DMS53 (cell line): Measurements from ENCODE around the gene GDAP1L1.

ENCODE experiments used
- DNase-seq: peaks from one replicate; lab custom pipeline; 2025; lab: John Stamatoyannopoulos, UW

GDAP1L1 gene

DNA sequence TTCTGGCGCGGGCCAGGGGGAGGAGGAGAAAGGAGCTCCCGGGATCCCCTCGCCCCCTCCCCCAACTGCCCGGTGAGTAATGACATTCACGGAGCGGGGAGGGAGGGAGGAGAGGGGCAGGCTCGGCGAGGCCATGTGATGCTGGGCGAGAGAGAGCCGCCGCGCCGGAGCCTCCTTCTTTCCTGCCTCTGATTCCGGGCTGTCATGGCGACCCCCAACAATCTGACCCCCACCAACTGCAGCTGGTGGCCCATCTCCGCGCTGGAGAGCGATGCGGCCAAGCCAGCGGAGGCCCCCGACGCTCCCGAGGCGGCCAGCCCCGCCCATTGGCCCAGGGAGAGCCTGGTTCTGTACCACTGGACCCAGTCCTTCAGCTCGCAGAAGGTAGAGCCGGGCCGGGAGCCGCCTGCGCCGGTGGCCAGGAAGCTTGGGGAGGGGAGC is at the start of gene GDAP1L1:
TSS of gene GDAP1L1 (plus strand) at position 178 of the 441 bp plus-strand sequence. CDS start at position 205, 27 bp downstream.
- no peak for DNase-seq

DNA sequence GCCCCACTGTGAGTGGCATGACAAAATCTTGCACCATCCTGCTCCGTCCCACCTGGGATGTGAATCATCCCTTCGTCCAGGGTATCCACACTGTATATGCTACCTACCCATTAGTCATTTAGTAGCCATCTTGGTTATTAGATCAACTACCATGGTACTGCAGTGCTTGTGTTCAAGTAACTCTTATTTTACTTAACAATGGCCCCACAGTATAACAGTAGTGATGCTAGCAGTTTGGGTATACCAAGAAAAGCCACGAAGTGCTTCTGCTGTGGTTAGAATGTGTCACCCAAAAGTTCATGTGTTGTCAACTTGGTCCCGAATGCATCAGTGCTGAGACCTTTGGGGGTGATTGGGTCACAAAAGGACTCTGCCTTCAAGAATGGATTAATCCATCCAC is 48.2 kb upstream of the GDAP1L1 start:
- DNase-seq: no peak

DNA sequence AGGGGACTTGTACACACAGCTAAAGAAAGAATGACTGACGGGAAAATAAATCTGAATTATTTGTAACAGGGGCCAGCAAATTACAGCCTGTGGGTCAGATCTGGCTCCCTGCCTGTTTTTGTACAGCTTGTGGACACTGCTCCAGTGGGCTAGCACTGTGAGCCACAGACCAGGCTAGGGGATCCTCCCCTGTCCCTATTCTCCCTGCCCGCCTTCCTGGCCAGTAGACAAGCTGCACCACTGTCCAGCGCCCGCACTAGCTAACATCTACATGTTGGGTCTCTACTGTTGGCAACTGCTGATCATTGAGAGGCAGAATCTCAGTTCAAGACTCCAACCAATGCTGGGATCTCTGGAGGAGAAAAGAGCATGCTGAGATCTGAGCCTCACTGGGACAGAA is 47.2 kb upstream of the GDAP1L1 start:
- no peak for DNase-seq

DNA sequence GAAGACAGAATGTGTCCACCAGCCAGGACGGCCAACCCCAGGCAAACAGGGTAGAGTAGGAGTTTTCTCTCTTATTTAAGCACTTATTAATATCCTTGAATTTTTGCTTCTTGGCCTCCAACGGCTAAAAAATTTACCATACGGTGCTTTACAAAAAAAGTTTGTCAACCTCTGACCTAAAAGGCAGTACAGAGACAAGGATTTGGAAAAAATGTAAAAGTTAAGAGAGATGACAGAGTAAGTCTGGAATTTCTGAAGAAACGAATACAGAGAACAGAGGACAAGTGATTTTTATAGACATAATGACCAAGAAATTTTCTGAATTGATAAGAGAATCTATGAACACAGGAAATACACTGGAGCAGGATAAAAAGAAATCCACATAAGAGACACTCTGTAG is 46.7 kb upstream of the GDAP1L1 start:
- DNase-seq: no peak

DNA sequence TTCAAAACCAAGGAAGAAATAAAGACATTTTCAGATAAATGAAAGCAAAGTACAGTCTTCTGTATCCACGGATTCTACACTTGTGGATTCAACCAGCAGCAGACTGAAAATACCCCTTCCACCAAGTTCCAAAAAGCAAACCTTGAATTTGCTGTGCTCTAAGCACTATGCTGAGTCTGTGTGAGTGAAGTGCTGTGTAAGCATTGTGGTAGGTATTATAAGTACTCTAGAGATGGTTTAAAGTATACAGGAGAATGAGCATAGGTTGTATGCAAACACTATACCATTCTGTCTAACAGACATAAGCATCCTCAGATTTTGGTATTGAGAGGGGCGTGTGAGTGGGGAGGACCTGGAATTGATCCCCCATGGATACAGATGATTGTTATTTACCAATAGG is 46.1 kb upstream of the GDAP1L1 start:
- DNase-seq: no peak

DNA sequence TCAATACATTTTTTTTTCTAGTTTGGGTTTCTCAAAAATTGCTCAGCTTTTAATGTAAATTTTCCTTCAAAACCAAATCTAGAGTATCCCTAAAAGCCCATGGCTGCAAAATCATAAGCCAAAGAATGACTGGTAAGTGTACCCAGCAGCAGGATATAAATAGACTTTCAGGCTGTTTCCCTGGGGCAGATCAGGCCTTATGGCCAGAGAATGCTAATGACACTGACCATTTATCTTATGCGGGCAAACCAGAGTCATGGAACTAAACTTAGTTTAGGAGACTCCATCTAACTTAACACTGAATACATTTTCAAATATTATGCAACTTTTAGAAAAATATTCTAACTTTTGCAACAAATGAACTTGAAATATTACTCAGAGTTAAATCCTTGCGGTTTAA is 43.9 kb upstream of the GDAP1L1 start:
- DNase-seq: no peak

DNA sequence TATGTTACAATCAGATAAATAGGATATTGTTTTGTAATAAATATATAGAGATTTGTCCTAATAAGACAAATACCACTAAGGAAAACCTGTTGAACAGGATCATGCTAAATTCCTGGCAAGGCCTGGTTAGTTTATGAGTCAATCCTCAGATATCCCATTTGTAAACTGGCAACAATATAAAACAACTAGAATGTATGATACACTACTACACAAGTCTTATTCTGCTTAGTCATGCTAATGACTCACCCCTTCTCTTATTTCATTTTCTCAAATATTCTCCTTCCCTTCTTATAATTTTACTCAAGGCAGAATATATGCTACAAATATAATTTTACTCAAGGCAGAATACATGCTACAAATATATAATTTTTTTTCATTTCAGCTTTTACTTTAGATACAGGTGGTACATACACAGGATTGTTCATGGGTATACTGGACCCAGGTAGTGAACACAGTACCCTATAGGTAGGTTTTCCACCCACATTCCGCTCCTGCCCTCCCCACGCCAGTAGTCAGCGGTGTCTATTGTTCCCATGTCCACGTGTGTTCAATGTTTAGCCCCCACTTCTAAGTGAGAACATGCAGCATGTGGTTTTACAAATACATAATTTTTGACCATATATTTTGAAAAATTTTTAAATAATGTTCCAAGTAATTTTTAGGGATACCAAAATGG is 42.8 kb upstream of the GDAP1L1 start:
- peak; percentile 93 for DNase-seq

DNA sequence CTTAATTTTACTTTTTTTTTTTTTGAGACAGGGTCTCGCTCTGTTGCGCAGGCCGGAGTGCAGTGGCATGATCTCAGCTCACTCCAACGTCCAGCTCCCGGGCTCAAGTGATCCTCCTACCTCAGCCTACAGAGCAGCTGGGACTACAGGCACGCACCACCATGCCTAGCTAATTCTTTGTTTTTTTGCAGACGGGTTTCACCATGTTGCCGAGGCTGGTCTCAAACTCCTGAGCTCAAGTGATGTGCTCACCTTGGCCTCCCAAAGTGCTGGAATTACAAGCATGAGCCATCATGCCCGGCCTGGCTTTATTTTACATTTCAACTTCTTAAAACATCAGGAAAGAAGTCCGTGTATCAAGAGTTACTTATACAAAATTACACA is 42.3 kb upstream of the GDAP1L1 start:
- peak; percentile 23 for DNase-seq

DNA sequence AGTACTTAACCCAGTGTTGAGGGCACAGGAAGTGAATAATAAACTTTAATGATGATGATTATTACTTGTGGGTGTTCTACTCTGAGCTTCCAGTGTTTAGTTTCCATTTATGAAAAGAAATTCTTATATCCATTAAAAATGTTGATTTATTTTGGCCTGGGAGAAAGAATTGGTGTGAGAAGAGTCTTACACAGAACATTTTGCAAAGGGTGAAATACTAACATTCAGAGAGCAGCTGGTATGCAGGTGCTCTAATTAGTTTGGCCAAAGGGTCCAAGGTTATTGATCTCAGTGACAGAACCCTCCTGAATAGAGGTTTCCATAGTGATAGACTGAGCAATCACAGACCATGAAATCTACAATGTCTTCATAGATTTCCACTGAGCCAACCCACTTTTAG is 41.0 kb upstream of the GDAP1L1 start:
- no peak for DNase-seq

DNA sequence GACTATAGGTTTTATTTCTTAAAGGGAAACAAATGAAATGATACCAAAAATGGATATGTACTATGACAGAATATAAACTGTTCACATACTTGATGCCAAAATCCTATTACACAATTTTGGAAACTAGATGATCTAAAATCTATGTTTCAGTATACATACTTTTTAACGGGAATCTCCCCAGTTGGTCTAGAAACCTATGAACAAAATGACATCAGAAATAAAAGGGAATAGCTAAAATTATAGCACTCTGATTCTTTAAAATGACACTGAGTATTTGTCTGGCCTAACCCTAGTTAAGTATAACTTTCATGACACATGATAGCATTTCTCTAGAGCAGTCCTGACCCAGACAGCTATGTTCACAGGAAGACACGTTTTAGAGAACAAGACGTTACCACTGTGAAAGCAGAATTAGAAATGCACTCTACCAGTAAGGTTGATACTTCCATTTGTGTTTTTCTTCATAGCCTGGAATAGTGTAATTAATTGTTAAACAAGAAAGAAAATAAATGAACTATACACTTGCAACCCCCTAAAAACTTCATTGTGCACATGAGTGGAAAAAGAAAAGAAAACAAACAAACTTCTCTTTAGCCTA is 39.9 kb upstream of the GDAP1L1 start:
- DNase-seq: no peak

DNA sequence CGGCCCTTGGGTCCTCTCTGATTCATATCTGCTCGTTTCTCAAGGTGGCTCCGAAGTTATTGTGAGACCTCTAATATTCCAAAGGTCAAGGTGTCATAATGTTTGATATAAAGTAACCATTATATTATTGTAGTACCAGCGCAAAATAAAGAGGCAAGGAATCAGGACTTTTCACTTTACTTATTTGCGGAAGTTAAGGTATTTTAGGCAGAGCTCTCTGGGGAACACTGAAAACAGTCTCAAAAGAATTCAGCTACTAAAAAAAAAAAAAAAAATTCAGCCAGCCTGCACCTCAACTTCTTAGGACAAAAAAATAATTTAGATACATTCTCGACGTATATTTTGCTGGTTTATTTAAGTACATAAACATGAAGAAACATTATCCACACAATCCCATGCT is 38.9 kb upstream of the GDAP1L1 start:
- DNase-seq: no peak

DNA sequence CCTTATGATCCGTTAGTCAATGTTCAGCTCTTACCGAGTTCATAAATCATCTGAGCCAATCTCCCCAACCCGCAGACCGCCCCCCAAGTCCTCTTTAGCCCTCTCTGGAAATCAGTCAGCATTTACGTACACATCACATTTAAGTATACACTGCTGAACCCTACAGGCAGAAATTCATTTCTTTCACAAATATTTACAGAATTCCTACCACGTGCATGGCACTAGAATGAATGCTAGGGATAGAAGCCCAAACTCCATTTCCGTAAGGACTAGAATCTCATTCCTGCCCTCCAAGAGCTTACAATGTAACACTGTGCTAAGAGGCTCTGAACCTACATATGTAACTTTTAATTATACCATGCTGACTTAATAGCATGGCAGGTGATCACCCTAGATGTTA is 38.3 kb upstream of the GDAP1L1 start:
- peak; percentile 21 for DNase-seq

DNA sequence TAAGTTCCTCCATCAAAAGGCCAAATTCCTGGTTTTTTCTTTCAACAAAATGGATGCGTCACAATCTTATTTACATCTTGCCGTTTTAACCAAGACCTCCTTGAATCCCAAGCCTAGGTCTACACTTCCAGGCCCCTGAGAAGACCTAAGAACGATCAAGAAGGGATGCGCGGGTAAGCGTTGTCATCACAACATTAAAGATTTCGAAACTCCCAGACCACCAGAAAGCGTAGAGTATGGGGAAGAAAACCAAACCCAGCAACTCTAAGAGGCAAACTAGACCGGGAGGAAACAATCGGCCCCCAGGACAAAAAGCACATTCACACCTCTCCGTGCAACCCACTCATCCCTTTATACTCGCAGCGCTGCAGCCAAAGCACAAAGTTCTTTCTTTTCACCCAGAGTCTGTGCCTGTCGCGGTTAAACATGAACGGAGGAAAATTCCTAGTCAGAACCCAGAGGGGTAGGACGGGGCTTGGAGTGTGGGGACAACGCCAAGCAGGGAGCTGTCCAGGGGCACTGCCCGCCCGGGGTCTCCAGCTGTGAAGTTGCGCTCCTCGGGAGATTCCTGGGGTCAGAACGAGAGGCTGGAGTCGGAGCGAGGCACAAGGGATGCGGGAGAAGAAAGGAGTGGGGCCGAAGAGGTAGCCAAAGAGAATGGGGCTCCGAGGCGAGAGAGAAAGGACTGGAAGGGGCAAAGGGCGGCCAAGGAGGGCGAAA is 37.3 kb upstream of the GDAP1L1 start:
- peak; percentile 64 for DNase-seq

DNA sequence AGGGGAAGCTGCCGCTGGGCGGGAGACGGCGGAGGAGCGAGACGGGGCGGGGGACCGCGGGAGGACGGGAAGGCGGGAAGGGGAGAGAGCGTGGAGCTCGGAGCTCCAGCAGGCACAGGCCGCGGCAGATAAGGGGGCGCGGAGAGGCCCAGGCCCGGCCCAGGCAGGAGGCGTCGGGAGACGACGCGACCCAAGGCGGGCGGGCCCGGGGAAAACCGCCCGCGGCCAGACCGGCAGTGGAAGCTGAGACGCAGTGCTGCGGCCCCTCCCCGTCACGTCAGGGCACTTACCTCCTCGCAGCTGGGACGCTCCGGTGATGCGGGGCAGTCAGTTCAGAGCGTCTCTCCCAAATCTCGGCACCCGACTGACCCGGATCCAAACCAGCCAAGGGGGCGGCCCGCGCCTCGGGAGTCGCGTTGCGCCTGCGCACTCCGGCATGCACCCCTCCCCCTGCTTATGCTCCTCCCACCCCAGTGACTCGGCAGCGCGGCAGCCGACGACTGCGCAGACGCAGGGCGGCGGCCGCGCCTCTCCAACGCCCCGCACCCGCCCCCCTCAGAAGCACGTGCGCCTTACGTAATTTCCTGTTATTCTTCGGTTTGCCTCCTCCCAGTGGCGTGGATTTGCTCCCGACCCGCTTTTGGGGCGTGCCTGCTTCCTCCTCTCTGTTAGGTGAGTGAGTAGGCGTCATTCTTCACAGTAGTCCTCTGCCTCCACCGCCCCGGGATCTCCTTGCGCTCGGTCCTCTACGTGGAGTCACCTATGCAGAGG is 36.5 kb upstream of the GDAP1L1 start, which contains the start of gene OSER1:
TSS of gene OSER1 (minus strand) at position 366 of the 771 bp plus-strand sequence. CDS start 3,814 bp downstream, outside the sequence.
- peak; percentile 100 for DNase-seq

DNA sequence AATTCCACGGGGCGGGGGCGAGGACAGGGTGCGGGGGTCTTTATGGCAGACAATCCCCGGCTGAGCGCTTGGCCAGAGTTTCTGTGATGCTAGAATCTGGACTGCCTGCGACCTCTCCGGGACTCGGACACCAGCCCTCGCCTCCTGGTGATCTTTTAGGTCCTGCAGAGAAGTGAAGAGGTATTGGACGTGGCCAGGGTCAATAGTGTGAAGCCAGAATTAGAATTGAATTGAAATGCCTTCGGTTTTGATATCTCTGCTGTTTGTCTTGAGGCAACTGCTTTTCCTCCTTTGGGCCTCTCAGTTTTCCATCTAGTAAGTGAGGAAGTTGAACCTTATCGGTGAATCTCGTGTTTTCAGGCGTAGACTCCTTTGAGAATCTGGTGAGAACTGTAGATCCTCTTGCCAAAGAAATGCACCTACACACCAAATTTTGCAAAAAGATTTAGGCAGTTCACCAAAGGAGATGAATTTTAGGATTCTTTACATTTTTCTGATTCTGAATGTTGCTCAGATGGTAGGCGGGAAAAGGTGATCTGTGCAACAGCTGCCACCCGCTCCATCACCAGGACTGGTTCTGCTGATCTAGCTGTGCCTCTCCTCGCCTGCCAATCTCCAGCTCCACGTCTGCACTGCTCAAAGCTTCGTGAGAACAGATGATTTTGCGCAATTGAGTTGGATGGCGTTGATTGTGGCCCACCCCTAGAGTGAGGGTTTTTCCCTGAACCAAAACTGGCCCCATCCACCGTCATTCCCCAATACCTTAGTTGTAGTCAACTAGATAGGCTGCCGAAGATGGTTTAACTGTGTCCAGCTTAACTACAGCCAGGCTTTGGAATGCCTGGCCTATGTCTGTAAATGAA is 35.7 kb upstream of the GDAP1L1 start:
- peak; percentile 71 for DNase-seq

DNA sequence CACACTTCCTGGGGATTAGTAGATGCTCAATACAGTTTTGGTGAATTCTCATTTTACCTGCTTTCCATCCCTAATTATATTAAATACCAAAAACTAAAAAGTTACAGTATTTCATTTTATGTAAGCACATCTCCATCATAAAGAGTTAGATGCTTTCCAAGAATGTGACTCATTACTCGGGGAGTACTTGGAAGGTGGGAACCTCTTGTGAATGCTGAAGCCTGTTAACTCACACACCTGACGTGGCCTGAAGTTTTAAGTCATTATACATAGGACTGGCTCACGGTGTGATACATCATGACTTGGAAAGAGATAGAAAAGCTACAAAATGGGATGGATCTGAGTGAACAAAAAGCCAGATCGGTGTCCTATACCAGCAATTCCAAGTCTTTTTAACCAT is 34.3 kb upstream of the GDAP1L1 start:
- DNase-seq: no peak

DNA sequence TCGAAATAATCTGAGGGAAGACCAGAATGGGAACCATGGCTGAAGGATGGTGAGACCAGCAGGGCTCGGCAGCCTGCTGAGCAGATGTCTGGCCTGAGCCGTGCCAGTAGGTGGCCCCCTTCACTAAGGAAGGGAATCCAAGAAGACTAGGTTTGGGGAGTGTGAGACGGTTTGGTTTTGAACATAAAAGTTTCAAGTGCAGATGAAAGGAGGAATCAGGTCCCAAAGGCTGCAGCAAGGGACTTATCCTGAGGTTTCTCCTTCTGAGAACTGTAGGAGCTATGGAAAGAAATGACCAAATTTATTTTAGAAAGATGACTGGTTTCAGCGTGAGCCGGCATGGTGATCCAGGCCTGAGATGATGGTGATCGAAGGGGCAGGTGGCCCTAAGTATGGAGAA is 32.0 kb upstream of the GDAP1L1 start:
- DNase-seq: peak; percentile 85

DNA sequence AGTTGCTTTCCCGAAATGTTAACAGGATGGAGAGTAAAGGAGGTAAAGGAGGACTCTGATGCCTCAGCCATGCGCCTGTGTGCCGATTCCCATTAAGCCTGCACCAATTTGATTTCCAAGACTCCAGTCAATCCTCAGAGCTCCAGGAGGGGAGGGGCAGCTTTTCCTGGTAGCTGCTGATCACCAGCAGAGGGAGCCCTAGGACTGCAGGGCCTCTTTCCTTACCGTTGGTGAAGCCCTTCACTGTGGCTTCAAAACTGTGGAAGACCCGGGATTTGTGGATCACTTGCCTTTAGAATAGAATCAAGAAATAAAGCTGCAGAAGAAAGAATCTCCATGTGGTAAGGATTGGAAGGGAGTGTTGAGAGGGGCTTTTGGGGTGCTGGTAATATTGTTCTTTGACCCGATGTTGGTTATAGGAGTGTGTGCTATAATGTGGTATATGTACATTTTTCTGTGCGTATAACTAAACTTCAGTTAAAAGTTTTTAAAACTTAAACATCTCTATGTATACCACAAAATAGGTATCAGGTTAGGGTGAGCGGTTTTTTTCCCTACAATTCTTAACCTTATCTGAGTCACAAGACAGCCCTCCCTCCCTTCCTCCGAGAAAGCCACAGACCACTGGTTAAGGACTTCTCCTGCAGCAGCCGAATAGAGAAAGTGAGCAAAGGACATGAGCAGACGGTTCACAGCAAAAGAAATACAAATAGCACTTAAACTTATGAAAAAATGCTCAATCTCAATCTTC is 29.6 kb upstream of the GDAP1L1 start:
- DNase-seq: peak; percentile 93

DNA sequence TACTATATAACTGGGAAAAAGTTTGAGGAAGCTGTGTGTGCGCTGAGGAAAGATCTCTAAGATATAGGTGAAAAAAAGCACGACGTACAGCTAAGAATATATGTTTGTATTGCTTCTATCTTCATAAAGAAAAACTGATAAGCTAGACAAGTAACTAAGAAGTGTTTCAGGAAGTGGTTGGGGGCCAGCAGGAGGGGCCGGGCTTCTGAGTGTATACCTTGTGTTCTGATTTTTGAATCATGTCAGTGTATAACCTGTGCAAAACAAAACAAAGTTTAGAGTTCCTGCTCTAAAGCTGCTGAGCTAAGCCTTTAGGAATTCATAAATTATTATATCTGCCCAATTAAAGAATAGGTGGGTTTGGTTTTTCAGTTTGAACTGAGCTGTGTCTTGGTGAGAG is 28.7 kb upstream of the GDAP1L1 start:
- DNase-seq: no peak

DNA sequence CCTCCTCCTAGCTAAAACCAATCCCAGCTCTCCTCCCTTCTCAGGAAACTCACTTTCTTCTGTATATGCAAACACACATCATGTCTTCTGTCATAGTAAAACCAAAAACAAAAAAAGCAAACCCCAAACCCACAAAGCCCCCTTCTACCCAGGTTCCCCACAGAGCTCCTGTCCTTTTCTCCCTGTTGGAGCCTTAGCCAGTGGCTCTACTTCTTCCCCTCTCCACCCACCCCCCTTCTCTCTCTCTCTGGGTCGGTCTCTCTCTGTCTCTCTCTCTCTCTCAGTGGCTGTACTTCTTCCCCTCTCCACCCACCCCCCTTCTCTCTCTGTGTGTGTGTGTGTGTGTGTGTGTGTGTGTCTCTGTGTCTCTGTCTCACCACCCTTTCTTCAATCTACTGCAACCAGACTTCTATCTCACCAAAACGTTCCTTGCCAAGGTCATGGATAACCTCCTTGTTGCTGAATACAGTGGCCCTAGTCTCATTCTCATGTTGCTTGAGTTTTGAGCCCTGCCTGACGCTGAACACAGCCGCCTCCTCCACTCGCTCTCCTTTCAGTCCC is 27.9 kb upstream of the GDAP1L1 start:
- DNase-seq: no peak
